ENCODE results near the gene UBQLN4.

DNA sequence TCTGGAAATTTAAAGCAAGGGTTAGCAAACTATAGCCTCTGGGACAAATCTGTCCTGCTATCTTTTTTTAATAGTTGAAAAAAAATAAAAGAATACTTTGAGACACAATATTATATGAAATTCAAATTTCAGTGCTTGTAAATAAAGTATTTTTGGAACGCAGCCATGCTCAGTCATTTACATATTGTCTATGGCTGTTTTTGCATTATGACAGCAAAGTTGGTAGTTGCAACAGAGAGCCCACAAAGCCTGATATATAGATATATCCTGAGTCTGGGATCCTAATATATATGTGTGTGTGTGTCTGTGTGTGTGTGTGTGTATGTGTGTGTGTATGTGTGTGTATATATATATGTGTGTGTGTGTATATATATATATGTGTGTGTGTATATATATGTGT lies 53.6 kb downstream of the UBQLN4 start:
- TF ChIP-seq, protein P1, sequence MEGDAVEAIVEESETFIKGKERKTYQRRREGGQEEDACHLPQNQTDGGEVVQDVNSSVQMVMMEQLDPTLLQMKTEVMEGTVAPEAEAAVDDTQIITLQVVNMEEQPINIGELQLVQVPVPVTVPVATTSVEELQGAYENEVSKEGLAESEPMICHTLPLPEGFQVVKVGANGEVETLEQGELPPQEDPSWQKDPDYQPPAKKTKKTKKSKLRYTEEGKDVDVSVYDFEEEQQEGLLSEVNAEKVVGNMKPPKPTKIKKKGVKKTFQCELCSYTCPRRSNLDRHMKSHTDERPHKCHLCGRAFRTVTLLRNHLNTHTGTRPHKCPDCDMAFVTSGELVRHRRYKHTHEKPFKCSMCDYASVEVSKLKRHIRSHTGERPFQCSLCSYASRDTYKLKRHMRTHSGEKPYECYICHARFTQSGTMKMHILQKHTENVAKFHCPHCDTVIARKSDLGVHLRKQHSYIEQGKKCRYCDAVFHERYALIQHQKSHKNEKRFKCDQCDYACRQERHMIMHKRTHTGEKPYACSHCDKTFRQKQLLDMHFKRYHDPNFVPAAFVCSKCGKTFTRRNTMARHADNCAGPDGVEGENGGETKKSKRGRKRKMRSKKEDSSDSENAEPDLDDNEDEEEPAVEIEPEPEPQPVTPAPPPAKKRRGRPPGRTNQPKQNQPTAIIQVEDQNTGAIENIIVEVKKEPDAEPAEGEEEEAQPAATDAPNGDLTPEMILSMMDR (IDR thresholded peaks at IDR 0.05), result no peak
- TF ChIP-seq EP300 (IDR thresholded peaks at IDR 0.05), result no peak
